HepG2 (cell line): ENCODE results near the gene OTOP2. TPM values are rescaled to one million over a fixed set of nuclear protein-coding genes. Genes with fewer than 3 reads are reported as not detected.
A peak's percentile ranks its signal among the peaks of the same experiment; 100 is the strongest.

Source experiments
- AGO1 ChIP-seq: fragments of 200-400 bp; formaldehyde crosslinking; IDR thresholded peaks from 2 replicates; pipeline ENCODE4 v1.6.1; 2017; ENCODE audit warnings: mild to moderate bottlenecking, low read depth, low read length, moderate library complexity; ENCODE audit not compliant: poor library complexity, severe bottlenecking
- ARID2 ChIP-seq: sonication (generic); formaldehyde crosslinking; IDR thresholded peaks from 2 replicates; pipeline ENCODE4 v1.8.1; 2022; ENCODE audit warnings: mild to moderate bottlenecking, missing genetic modification reagents, borderline replicate concordance
- FOXA3 ChIP-seq: IDR thresholded peaks from 2 replicates; pipeline ENCODE4 v1.6.1; 2016; ENCODE audit warnings: missing genetic modification reagents, missing compliant biosample characterization
- HMG20B ChIP-seq: conservative IDR thresholded peaks from 2 replicates; pipeline ENCODE4 v1.6.1; 2016; ENCODE audit warnings: missing genetic modification reagents, missing compliant biosample characterization
- HNF4A ChIP-seq: sonication (generic); formaldehyde crosslinking; IDR thresholded peaks from 2 replicates; pipeline ENCODE4 v1.4.0; 2020; ENCODE audit warnings: missing genetic modification reagents
- IKZF1 ChIP-seq: fragments of 450-650 bp; IDR thresholded peaks from 2 replicates; pipeline ENCODE4 v1.7.1; 2016
- MLLT10 ChIP-seq: sonication (generic); formaldehyde crosslinking; IDR thresholded peaks from 2 replicates; pipeline ENCODE4 v1.4.0; 2020; ENCODE audit warnings: missing genetic modification reagents
- NR2F6 ChIP-seq, 2 experiments: IDR thresholded peaks; 2 replicates each; pipeline ENCODE4 v1.6.1; 2016; ENCODE audit warnings: antibody characterized with exemption in 1 of 2, mild to moderate bottlenecking in 1 of 2
- PHF21A ChIP-seq: sonication (generic); formaldehyde crosslinking; IDR thresholded peaks from 2 replicates; pipeline ENCODE4 v1.5.0; 2020; ENCODE audit warnings: mild to moderate bottlenecking, missing genetic modification reagents
- PITX1 ChIP-seq: sonication (generic); formaldehyde crosslinking; IDR thresholded peaks from 2 replicates; pipeline ENCODE4 v1.5.1; 2020; ENCODE audit warnings: mild to moderate bottlenecking, missing genetic modification reagents
- POLR2A ChIP-seq, 2 experiments: IDR thresholded peaks; 2 replicates each; pipeline ENCODE4 v1.6.1; 2011; ENCODE audit warnings: low read depth in 2 of 2, low read length in 2 of 2, mild to moderate bottlenecking in 1 of 2, moderate library complexity in 1 of 2; ENCODE audit not compliant: insufficient read depth in 1 of 2
- PRMT3 ChIP-seq: sonication (generic); formaldehyde crosslinking; IDR thresholded peaks from 2 replicates; pipeline ENCODE4 v1.8.1; 2022; ENCODE audit warnings: low read depth, mild to moderate bottlenecking, moderate library complexity, missing genetic modification reagents, borderline replicate concordance
- SMAD3 ChIP-seq: sonication (generic); formaldehyde crosslinking; IDR thresholded peaks from 2 replicates; pipeline ENCODE4 v1.4.0; 2020; ENCODE audit warnings: missing genetic modification reagents
- TFAP4 ChIP-seq: sonication (generic); IDR thresholded peaks from 2 replicates; pipeline ENCODE4 v1.6.1; 2016; ENCODE audit warnings: low read depth, borderline replicate concordance
- YEATS2 ChIP-seq: sonication (generic); formaldehyde crosslinking; IDR thresholded peaks from 2 replicates; pipeline ENCODE4 v1.4.0; 2020; ENCODE audit warnings: missing genetic modification reagents, borderline replicate concordance
- ZBTB38 ChIP-seq: sonication (generic); formaldehyde crosslinking; IDR thresholded peaks from 2 replicates; pipeline ENCODE4 v1.5.1; 2020; ENCODE audit warnings: mild to moderate bottlenecking, missing genetic modification reagents
- ZBTB39 ChIP-seq: sonication (generic); formaldehyde crosslinking; IDR thresholded peaks from 2 replicates; pipeline ENCODE4 v1.5.0; 2020; ENCODE audit warnings: missing genetic modification reagents
- ZFP62 ChIP-seq: sonication (generic); formaldehyde crosslinking; IDR thresholded peaks from 2 replicates; pipeline ENCODE4 v1.4.0; 2020; ENCODE audit warnings: missing genetic modification reagents
- ZMYM3 ChIP-seq: sonication (generic); formaldehyde crosslinking; IDR thresholded peaks from 2 replicates; pipeline ENCODE4 v1.5.1; 2020; ENCODE audit warnings: mild to moderate bottlenecking, missing genetic modification reagents
- ZNF720 ChIP-seq: sonication (generic); formaldehyde crosslinking; IDR thresholded peaks from 2 replicates; pipeline ENCODE4 v1.4.0; 2020; ENCODE audit warnings: missing genetic modification reagents
- polyA plus RNA-seq, 8 experiments: library from polyadenylated mRNA; depleted of rRNA in 3 of 8; stranded (reverse) in 7 of 8; unstranded in 1 of 8; fragments of >200 nt; fragmentation: Illumina TruSeq in 4 of 8; extraction: Trizol in 4 of 8; gene quantifications; 2 replicates each; pipeline versions ENCODE4 v1.2.1 to v1.2.3, GENCODE V29; 2011 to 2016; ENCODE audit warnings: low read depth in 4 of 8, missing spikeins in 1 of 8, mixed read lengths in 1 of 8; ENCODE audit not compliant: insufficient read depth in 1 of 8
- total RNA-seq, 5 experiments: library from RNA; depleted of rRNA; stranded (reverse); fragments of >200 nt; fragmentation: Illumina TruSeq; extraction: Trizol; gene quantifications; 2 replicates each; pipeline ENCODE4 v1.2.3, GENCODE V29; 2016; ENCODE audit warnings: low read depth in 1 of 5
- TF ChIP-seq, protein P1 (sequence below): sonication (generic); formaldehyde crosslinking; IDR thresholded peaks from 2 replicates; pipeline ENCODE4 v1.8.1; 2023; ENCODE audit warnings: mild to moderate bottlenecking, missing genetic modification reagents, borderline replicate concordance
- TF ChIP-seq, protein P2 (sequence below): sonication (generic); formaldehyde crosslinking; IDR thresholded peaks from 2 replicates; pipeline ENCODE4 v1.5.0; 2020; ENCODE audit warnings: mild to moderate bottlenecking, missing genetic modification reagents
- TF ChIP-seq, protein P3 (sequence below): sonication (generic); formaldehyde crosslinking; IDR thresholded peaks from 2 replicates; pipeline ENCODE4 v1.8.1; 2022; ENCODE audit warnings: low read depth, mild to moderate bottlenecking, missing genetic modification reagents

OTOP2 gene
- total and polyA plus RNA-seq, 2 of the 13 experiments (the other 11 are each of a cell fraction or from before 2014, with no cell fraction given) = not detected

DNA sequence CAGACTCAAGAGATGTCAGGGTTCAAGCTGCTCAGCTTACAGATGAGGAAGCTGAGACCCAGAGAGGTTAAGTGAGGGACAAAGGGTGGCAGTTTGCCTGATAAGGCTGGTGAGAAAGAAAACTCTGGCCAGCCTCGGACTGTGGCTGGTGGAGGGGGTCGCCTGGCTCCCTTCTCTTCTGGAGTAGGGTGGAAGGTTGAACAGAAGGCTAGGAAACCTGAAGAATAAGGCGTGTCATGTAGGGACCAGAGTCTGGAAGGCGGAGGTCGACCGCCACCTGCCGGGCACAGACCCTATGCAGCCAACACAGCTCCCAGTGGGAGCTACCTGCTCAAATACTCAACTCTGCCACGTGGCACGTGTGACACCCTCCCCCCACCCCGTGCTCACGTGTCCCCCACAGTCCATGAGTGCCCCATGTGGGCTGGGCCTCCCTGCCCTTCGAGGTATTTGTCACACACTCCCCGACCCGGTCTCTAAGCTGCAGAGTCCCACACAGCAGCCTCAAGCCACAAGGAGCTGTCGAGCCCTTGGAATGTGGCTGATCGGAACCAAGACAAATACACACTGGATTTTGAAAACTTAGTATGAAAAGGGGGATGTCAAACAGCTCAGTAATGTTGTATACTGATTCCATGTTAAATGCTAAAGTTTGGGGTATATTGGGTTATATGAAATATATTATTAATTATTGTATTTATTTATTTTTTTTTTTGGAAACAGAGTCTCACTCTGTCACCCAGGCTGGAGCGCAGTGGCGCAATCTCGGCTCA lies 36.7 kb downstream of the OTOP2 start (continued):
- TF ChIP-seq ZBTB39 (CRISPR knock-in tag) (peak; percentile 81; the same call in 1 of the 2 replicates), NR2F6 (IDR thresholded peaks at IDR 0.05) (peak; percentile 23; the same call in 1 of the 2 replicates), NR2F6 (CRISPR knock-in tag; IDR thresholded peaks at IDR 0.05) (peak; percentile 43; the same call in 1 of the 2 replicates), ZFP62 (CRISPR knock-in tag) (no peak), ZBTB38 (CRISPR knock-in tag) (peak; percentile 51; the same call in 1 of the 2 replicates), AGO1 (no peak), PRMT3 (CRISPR knock-in tag) (no peak), ARID2 (CRISPR knock-in tag) (no peak), PHF21A (no peak; the same call in 1 of the 2 replicates), HNF4A (CRISPR knock-in tag) (peak; percentile 40; the same call in 1 of the 2 replicates), PITX1 (CRISPR knock-in tag) (peak; percentile 75; the same call in 1 of the 2 replicates), FOXA3 (0 out of 2 replicates have a peak, but pooled peaks have one; percentile 52), IKZF1 (no peak), ZNF720 (CRISPR knock-in tag) (no peak), ZMYM3 (CRISPR knock-in tag) (0 out of 2 replicates have a peak, but pooled peaks have one; percentile 11), SMAD3 (CRISPR knock-in tag) (peak; percentile 61; the same call in 1 of the 2 replicates), MLLT10 (CRISPR knock-in tag) (no peak), HMG20B (CRISPR knock-in tag) (peak; percentile 60; the same call in 1 of the 2 replicates), TFAP4 (no peak; the same call in 1 of the 2 replicates), POLR2A (IDR thresholded peaks at IDR 0.05; ENCODE audit: insufficient read depth in 1 of 2, low read depth in 2 of 2, low read length in 2 of 2) (no peak), YEATS2 (CRISPR knock-in tag) (peak; percentile 68; the same call in 1 of the 2 replicates)
- TF ChIP-seq, protein P1, sequence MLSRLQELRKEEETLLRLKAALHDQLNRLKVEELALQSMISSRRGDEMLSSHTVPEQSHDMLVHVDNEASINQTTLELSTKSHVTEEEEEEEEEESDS (CRISPR knock-in tag) = peak; percentile 69; the same call in 1 of the 2 replicates
- TF ChIP-seq, protein P2, sequence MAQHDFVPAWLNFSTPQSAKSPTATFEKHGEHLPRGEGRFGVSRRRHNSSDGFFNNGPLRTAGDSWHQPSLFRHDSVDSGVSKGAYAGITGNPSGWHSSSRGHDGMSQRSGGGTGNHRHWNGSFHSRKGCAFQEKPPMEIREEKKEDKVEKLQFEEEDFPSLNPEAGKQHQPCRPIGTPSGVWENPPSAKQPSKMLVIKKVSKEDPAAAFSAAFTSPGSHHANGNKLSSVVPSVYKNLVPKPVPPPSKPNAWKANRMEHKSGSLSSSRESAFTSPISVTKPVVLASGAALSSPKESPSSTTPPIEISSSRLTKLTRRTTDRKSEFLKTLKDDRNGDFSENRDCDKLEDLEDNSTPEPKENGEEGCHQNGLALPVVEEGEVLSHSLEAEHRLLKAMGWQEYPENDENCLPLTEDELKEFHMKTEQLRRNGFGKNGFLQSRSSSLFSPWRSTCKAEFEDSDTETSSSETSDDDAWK (CRISPR knock-in tag) = no peak
- TF ChIP-seq, protein P3, sequence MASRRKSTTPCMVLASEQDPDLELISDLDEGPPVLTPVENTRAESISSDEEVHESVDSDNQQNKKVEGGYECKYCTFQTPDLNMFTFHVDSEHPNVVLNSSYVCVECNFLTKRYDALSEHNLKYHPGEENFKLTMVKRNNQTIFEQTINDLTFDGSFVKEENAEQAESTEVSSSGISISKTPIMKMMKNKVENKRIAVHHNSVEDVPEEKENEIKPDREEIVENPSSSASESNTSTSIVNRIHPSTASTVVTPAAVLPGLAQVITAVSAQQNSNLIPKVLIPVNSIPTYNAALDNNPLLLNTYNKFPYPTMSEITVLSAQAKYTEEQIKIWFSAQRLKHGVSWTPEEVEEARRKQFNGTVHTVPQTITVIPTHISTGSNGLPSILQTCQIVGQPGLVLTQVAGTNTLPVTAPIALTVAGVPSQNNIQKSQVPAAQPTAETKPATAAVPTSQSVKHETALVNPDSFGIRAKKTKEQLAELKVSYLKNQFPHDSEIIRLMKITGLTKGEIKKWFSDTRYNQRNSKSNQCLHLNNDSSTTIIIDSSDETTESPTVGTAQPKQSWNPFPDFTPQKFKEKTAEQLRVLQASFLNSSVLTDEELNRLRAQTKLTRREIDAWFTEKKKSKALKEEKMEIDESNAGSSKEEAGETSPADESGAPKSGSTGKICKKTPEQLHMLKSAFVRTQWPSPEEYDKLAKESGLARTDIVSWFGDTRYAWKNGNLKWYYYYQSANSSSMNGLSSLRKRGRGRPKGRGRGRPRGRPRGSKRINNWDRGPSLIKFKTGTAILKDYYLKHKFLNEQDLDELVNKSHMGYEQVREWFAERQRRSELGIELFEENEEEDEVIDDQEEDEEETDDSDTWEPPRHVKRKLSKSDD (CRISPR knock-in tag) = 0 out of 2 replicates have a peak, but pooled peaks have one; percentile 17
